Endodermal cell (in vitro differentiated cells): ENCODE data around the gene TAMALIN. TPM values are rescaled to one million over a fixed set of nuclear protein-coding genes. Genes with fewer than 3 reads are reported as not detected.

ENCODE experiments used
- DNase-seq: peaks from one replicate; pipeline ENCODE4 v3.0.0-alpha.2; 2017
- H3K27ac ChIP-seq: 2 replicates; pipeline ENCODE4 v1.5.1; 2013; ENCODE audit warnings: mild to moderate bottlenecking, low read depth, low read length, moderate library complexity
- H3K27me3 ChIP-seq: 2 replicates; pipeline ENCODE4 v1.6.1; 2013; ENCODE audit warnings: mild to moderate bottlenecking, low read length, moderate library complexity; ENCODE audit not compliant: insufficient read depth, control insufficient read depth, poor library complexity, severe bottlenecking
- H3K36me3 ChIP-seq: 2 replicates; pipeline ENCODE4 v1.7.0; 2013; ENCODE audit warnings: mild to moderate bottlenecking, low read length, moderate library complexity; ENCODE audit not compliant: control insufficient read depth, insufficient read depth
- H3K4me1 ChIP-seq: one replicate; pipeline ENCODE4 v1.7.0; 2013; ENCODE audit warnings: low read length; ENCODE audit not compliant: control insufficient read depth, insufficient read depth
- H3K4me3 ChIP-seq: 2 replicates; pipeline ENCODE4 v1.5.1; 2013; ENCODE audit warnings: mild to moderate bottlenecking, low read length, moderate library complexity
- H3K9ac ChIP-seq: 2 replicates; pipeline ENCODE4 v1.6.1; 2013; ENCODE audit warnings: mild to moderate bottlenecking, low read length, moderate library complexity; ENCODE audit not compliant: poor library complexity, severe bottlenecking; ENCODE audit errors: extremely low read depth
- H3K9me3 ChIP-seq: 2 replicates; pipeline ENCODE4 v1.6.1; 2013; ENCODE audit warnings: mild to moderate bottlenecking, low read length, moderate library complexity; ENCODE audit not compliant: control insufficient read depth
- H3K27ac Mint-ChIP-seq: 2 replicates; pipeline ENCODE4 v1.8.0; 2020; ENCODE audit warnings: mixed read lengths
- H3K27me3 Mint-ChIP-seq: 2 replicates; pipeline ENCODE4 v1.8.0; 2021; ENCODE audit warnings: mild to moderate bottlenecking, mixed read lengths; ENCODE audit not compliant: insufficient read depth
- H3K36me3 Mint-ChIP-seq: 2 replicates; pipeline ENCODE4 v1.8.0; 2020; ENCODE audit warnings: low read depth, mixed read lengths
- H3K4me1 Mint-ChIP-seq: 2 replicates; pipeline ENCODE4 v1.8.0; 2020; ENCODE audit warnings: mixed read lengths
- H3K4me3 Mint-ChIP-seq: 2 replicates; pipeline ENCODE4 v1.8.0; 2020; ENCODE audit warnings: mild to moderate bottlenecking, moderate library complexity, mixed read lengths
- H3K9me3 Mint-ChIP-seq: 2 replicates; pipeline ENCODE4 v1.8.0; 2020; ENCODE audit warnings: mild to moderate bottlenecking, mixed read lengths
- WGBS, 2 experiments: methylation state at CpG; one replicate each; pipeline versions ENCODE4 v1.1.5 to v1.1.7; 2013; ENCODE audit warnings: missing lambda C conversion rate in 2 of 2, mixed read lengths in 1 of 2; ENCODE audit not compliant: insufficient coverage in 1 of 2, insufficient read length in 1 of 2; 5-methylcytosine and 5-hydroxymethylcytosine counted together
- total RNA-seq, 2 donors: library from RNA; stranded (reverse); fragmentation: NEBNext Ultra II Directional in 1 of 2; extraction: Animal tissue kit (Norgen Biotek cat#: 25700) in 1 of 2; gene quantifications; 2 replicates in 1 of 2; 3 replicates in 1 of 2; pipeline ENCODE4 v1.2.1, GENCODE V29; 2021
- TF ChIP-seq, protein P1 (sequence below): fragments of 200-600 bp; sonication (generic); conservative IDR thresholded peaks from 2 replicates; pipeline ENCODE4 v1.5.0; 2021; ENCODE audit warnings: antibody characterized with exemption, mild to moderate bottlenecking

The TAMALIN gene
- total RNA-seq, 2 donors from 2014 or later, result 4.4 to 9.1 TPM

DNA sequence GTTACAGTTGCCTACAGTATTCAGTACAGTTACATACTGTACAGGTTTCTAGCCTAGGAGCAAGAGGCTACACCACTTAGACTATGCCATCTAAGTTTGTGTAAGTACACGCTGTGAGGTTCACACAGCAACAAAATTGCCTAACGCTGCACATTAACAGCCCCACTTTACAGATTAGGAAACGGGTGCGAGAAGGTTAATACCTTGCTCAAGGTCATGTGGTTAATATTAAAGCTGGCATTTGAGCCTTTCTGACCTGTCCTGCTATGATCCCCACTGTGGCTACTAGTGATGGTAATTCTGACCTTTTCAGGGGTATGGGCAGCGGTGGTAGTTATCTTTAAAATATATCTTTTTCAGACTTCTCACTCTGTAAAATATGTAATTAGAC lies 34.3 kb upstream of the TAMALIN start:
- no peaks in the 10 kb centered on the region for H3K9me3 Mint-ChIP-seq
- Histone ChIP-seq H3K4me1 (peaks cover 39% of the 10 kb centered on the region), H3K36me3 (peaks cover 36% of the 10 kb centered on the region), H3K27me3 (no peaks in the 10 kb centered on the region), H3K9me3 (no peaks in the 10 kb centered on the region), H3K27ac (no peak overlapping the region), H3K4me3 (peak overlapping the region; percentile 13), H3K9ac (no peak overlapping the region)
- DNase-seq, result no peak
- TF ChIP-seq, protein P1, sequence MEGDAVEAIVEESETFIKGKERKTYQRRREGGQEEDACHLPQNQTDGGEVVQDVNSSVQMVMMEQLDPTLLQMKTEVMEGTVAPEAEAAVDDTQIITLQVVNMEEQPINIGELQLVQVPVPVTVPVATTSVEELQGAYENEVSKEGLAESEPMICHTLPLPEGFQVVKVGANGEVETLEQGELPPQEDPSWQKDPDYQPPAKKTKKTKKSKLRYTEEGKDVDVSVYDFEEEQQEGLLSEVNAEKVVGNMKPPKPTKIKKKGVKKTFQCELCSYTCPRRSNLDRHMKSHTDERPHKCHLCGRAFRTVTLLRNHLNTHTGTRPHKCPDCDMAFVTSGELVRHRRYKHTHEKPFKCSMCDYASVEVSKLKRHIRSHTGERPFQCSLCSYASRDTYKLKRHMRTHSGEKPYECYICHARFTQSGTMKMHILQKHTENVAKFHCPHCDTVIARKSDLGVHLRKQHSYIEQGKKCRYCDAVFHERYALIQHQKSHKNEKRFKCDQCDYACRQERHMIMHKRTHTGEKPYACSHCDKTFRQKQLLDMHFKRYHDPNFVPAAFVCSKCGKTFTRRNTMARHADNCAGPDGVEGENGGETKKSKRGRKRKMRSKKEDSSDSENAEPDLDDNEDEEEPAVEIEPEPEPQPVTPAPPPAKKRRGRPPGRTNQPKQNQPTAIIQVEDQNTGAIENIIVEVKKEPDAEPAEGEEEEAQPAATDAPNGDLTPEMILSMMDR, result no peak
- peak overlapping the region; percentile 21 for H3K27ac Mint-ChIP-seq
- WGBS, 2 experiments, result 97 to 100% methylated on average over 4 of the region's 5 CpGs
- no peak overlapping the region for H3K4me3 Mint-ChIP-seq
- H3K4me1 Mint-ChIP-seq, result peaks cover 62% of the 10 kb centered on the region
- H3K36me3 Mint-ChIP-seq, result peaks cover 21% of the 10 kb centered on the region
- H3K27me3 Mint-ChIP-seq, result no peaks in the 10 kb centered on the region

DNA sequence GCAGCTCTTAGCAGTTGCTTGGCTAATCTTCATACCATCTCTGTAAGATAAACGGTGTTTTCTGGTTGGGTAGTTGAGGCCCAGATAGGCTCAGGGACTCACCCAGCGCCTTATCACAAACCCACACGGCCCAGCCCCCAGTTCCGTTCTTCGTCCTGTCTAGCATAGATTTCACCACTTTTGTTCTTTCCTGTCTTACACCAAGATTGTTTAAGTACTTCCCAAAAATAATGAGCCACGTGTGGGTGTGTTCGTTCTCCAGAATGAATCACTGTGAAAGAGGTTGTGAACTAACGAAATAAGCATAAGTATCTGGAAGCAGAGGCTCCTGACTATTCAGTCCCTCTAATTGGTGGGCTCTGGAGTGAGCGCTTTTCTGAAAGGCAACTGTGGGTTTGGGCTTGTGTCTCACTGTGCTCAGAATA lies 33.9 kb upstream of the TAMALIN start:
- Histone ChIP-seq H3K4me1 (peaks cover 39% of the 10 kb centered on the region), H3K36me3 (peaks cover 41% of the 10 kb centered on the region), H3K27ac (no peak overlapping the region), H3K9me3 (no peaks in the 10 kb centered on the region), H3K27me3 (no peaks in the 10 kb centered on the region), H3K9ac (no peak overlapping the region), H3K4me3 (peak overlapping the region; percentile 13)
- Mint-ChIP-seq H3K9me3 (no peaks in the 10 kb centered on the region), H3K4me1 (peaks cover 62% of the 10 kb centered on the region), H3K27ac (peak overlapping the region; percentile 21), H3K36me3 (peaks cover 26% of the 10 kb centered on the region), H3K27me3 (no peaks in the 10 kb centered on the region), H3K4me3 (peak overlapping the region; percentile 4)
- WGBS, 2 experiments, result 57 to 91% methylated on average over 6 to 9 of the region's 9 CpGs
- DNase-seq, result no peak
- TF ChIP-seq, protein P1, result no peak

DNA sequence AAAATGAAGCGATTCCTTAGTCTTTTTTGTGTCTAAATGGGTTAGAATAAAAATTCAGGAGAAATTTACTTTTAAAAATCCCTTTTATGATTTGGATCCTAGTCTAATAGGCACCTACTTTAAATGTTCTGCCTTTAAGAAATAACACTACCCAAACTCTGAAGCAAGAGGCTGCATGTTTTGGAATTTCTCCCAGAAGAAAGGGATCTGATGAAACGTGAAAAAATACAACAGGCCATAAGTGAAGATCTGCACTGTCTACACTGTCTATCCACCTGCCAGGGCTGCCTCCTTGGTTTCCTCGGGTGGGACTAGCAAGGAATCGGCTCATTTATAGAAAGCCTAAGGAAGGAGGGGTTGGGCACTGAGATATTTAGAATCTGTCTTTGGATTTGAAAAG lies 33.2 kb upstream of the TAMALIN start:
- DNase-seq, result no peak
- Mint-ChIP-seq H3K27me3 (no peaks in the 10 kb centered on the region), H3K4me3 (peak overlapping the region; percentile 19), H3K36me3 (peaks cover 33% of the 10 kb centered on the region), H3K27ac (peak overlapping the region; percentile 46), H3K9me3 (no peaks in the 10 kb centered on the region), H3K4me1 (peaks cover 62% of the 10 kb centered on the region)
- H3K36me3 ChIP-seq, result peaks cover 47% of the 10 kb centered on the region
- H3K9me3 ChIP-seq, result no peaks in the 10 kb centered on the region
- 80 to 90% methylated on average over 1 to 4 of the region's 4 CpGs for WGBS, 2 experiments
- H3K27ac ChIP-seq, result no peak overlapping the region
- TF ChIP-seq, protein P1, result no peak
- H3K9ac ChIP-seq, result no peak overlapping the region
- no peaks in the 10 kb centered on the region for H3K27me3 ChIP-seq
- H3K4me1 ChIP-seq, result peaks cover 39% of the 10 kb centered on the region
- H3K4me3 ChIP-seq, result peak overlapping the region; percentile 13
